ENCODE data around the gene MACC1.

DNA sequence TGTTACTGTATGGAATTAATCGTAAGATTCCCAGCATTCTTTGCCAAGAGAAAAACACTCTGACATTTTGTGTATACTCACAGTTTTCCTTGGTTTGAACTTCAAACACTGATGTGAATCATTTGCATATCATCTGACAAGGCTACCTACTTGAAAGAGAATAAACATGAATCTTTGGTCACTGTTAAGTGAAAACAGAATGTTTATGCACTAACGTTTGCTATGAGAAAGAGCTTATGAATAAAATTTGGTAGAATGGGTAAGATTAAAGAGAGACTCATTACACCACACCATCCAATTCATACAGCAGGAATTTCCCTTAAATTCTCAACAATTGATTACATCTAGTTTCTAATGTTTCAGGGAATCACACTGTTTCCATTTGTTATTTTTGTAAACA lies 46.6 kb downstream of the MACC1 start:
- no peak for TF ChIP-seq POLR2A (IDR thresholded peaks at IDR 0.05)
- TF ChIP-seq, protein P1, sequence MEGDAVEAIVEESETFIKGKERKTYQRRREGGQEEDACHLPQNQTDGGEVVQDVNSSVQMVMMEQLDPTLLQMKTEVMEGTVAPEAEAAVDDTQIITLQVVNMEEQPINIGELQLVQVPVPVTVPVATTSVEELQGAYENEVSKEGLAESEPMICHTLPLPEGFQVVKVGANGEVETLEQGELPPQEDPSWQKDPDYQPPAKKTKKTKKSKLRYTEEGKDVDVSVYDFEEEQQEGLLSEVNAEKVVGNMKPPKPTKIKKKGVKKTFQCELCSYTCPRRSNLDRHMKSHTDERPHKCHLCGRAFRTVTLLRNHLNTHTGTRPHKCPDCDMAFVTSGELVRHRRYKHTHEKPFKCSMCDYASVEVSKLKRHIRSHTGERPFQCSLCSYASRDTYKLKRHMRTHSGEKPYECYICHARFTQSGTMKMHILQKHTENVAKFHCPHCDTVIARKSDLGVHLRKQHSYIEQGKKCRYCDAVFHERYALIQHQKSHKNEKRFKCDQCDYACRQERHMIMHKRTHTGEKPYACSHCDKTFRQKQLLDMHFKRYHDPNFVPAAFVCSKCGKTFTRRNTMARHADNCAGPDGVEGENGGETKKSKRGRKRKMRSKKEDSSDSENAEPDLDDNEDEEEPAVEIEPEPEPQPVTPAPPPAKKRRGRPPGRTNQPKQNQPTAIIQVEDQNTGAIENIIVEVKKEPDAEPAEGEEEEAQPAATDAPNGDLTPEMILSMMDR (IDR thresholded peaks at IDR 0.05): no peak
- no peak for TF ChIP-seq EP300 (IDR thresholded peaks at IDR 0.05)

All from tibial nerve (tissue), 4 donors.